Smooth muscle cell (in vitro differentiated cells): Measurements from ENCODE around the gene ITGA3. TPM values are rescaled to one million over a fixed set of nuclear protein-coding genes. Genes with fewer than 3 reads are reported as not detected.
A peak's percentile ranks its signal among the peaks of the same experiment; 100 is the strongest.

ENCODE experiments used
- DNase-seq: peaks from one replicate; lab custom pipeline; 2025; ENCODE audit not compliant: unreplicated experiment; lab: John Stamatoyannopoulos, UW
- H2AFZ ChIP-seq: fragments of 200-600 bp; sonication (generic); 2 replicates; pipeline ENCODE4 v1.6.0; 2016; ENCODE audit warnings: antibody characterized with exemption, low read depth, mild to moderate bottlenecking
- H3F3A ChIP-seq: fragments of 200-600 bp; sonication (generic); 2 replicates; pipeline ENCODE4 v1.6.0; 2017; ENCODE audit warnings: antibody characterized with exemption, low read depth
- H3K27ac ChIP-seq: fragments of 200-600 bp; sonication (generic); 2 replicates; pipeline ENCODE4 v1.5.1; 2016; ENCODE audit warnings: low read depth, mild to moderate bottlenecking
- H3K27me3 ChIP-seq: fragments of 200-600 bp; sonication (generic); 2 replicates; pipeline ENCODE4 v1.6.1; 2016; ENCODE audit warnings: low read depth, mild to moderate bottlenecking
- H3K36me3 ChIP-seq: fragments of 200-600 bp; sonication (generic); 2 replicates; pipeline ENCODE4 v1.5.1; 2016; ENCODE audit warnings: low read depth
- H3K4me1 ChIP-seq: fragments of 200-600 bp; sonication (generic); 2 replicates; pipeline ENCODE4 v1.5.1; 2016; ENCODE audit warnings: low read depth
- H3K4me2 ChIP-seq: fragments of 200-600 bp; sonication (generic); 2 replicates; pipeline ENCODE4 v1.6.0; 2016; ENCODE audit warnings: mild to moderate bottlenecking
- H3K4me3 ChIP-seq: fragments of 200-600 bp; sonication (generic); 2 replicates; pipeline ENCODE4 v1.5.1; 2016; ENCODE audit warnings: mild to moderate bottlenecking
- H3K79me2 ChIP-seq: fragments of 200-600 bp; sonication (generic); 2 replicates; pipeline ENCODE4 v1.6.0; 2016; ENCODE audit warnings: low read depth, mild to moderate bottlenecking
- H3K9ac ChIP-seq: fragments of 200-600 bp; sonication (generic); 2 replicates; pipeline ENCODE4 v1.6.0; 2016; ENCODE audit warnings: low read depth
- H3K9me3 ChIP-seq: fragments of 200-600 bp; sonication (generic); replicated peaks from 2 replicates; pipeline ENCODE4 v1.5.1; 2016; ENCODE audit warnings: low read depth
- H4K20me1 ChIP-seq: fragments of 200-600 bp; sonication (generic); 2 replicates; pipeline ENCODE4 v1.6.0; 2016; ENCODE audit warnings: low read depth
- WGBS: methylation state at CpG from one replicate; pipeline ENCODE4 v1.1.7; 2016; ENCODE audit warnings: low lambda C conversion rate; 5-methylcytosine and 5-hydroxymethylcytosine counted together
- polyA plus RNA-seq: library from polyadenylated mRNA; unstranded; fragments of >200 nt; fragmentation: Nextera tagmentation; extraction: Ambion mirVana; gene quantifications from 2 replicates; pipeline ENCODE4 v1.2.1, GENCODE V29; 2016
- total RNA-seq: library from RNA; depleted of rRNA; stranded (reverse); fragments of >200 nt; gene quantifications from 2 replicates; pipeline ENCODE4 v1.2.3, GENCODE V29; 2014
- TF ChIP-seq, protein P1 (sequence below): fragments of 200-600 bp; sonication (generic); IDR thresholded peaks from 2 replicates; pipeline ENCODE4 v1.5.1; 2017; ENCODE audit warnings: borderline replicate concordance, mild to moderate bottlenecking, antibody characterized with exemption; ENCODE audit not compliant: insufficient read depth, poor library complexity, severe bottlenecking

Gene ITGA3
- total and polyA plus RNA-seq, 2 experiments from 2014 or later: 30.0 to 44.7 TPM

DNA sequence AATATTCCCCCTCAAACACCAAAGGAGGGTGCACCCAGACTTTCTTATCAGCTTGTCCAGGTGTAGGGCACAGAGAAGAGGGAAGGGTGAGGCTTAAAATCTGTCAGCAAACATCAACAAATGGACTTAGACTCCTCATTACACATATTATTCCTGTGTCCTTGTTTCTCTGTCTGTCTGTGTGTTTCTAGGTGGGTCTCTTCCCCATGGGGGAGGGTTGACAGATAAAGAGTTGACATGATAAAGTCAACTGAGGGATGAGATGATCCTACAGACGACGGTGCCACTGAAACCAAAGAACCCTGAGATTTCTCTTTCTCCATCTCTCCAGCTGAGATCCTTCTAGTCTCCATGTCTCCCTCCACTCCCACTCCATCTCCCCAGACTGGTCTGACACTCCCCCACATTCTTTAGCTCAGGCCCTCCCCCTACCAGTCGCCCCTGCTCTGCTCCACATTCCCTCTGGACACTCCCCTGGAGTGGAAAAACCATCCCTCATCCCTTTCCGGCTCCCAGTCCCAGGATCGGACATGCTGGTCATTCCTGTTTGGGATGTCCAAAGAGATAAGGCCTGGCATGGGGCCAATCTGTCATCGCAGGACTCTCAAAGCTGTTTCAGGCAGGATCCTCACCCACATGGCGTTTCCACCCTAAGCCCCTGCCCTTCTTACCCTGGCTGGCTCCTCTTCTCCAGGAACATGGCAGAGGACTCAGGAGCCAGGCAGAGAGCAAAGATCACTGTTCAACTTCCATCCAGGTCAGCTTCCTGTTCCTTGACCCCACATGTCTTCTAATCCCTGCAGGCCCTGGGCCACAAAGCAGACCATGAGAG lies 2.9 kb upstream of the ITGA3 start:
- WGBS: 22% methylated on average over 7 of the region's 7 CpGs
- Histone ChIP-seq H3K4me2 (peak overlapping the region; percentile 62), H3F3A (peaks cover 14% of the 10 kb centered on the region), H3K36me3 (no peaks in the 10 kb centered on the region), H3K4me1 (peaks cover 33% of the 10 kb centered on the region), H3K27ac (peak overlapping the region; percentile 73), H2AFZ (peak overlapping the region; percentile 21), H3K9ac (peak overlapping the region; percentile 7), H3K79me2 (peaks cover 12% of the 10 kb centered on the region), H3K9me3 (no peaks in the 10 kb centered on the region), H3K4me3 (no peak overlapping the region), H4K20me1 (peaks cover 8% of the 10 kb centered on the region), H3K27me3 (no peaks in the 10 kb centered on the region)
- TF ChIP-seq, protein P1, sequence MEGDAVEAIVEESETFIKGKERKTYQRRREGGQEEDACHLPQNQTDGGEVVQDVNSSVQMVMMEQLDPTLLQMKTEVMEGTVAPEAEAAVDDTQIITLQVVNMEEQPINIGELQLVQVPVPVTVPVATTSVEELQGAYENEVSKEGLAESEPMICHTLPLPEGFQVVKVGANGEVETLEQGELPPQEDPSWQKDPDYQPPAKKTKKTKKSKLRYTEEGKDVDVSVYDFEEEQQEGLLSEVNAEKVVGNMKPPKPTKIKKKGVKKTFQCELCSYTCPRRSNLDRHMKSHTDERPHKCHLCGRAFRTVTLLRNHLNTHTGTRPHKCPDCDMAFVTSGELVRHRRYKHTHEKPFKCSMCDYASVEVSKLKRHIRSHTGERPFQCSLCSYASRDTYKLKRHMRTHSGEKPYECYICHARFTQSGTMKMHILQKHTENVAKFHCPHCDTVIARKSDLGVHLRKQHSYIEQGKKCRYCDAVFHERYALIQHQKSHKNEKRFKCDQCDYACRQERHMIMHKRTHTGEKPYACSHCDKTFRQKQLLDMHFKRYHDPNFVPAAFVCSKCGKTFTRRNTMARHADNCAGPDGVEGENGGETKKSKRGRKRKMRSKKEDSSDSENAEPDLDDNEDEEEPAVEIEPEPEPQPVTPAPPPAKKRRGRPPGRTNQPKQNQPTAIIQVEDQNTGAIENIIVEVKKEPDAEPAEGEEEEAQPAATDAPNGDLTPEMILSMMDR: no peak
- no peak for DNase-seq

DNA sequence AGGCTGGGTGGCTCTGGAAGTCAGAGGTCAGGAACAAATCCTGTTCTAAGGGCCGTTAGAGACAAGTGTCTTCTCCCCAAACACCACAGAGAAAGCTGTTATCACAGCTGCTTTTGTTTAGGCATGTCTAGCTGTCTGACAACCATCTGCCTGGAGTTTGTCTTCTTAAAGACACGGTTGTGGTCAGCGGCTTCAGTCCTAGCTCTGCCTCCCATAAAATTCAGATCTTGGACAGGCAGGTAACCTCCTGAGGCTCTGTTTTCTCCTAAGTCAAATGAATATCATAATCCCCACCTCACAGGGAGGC lies 2.3 kb upstream of the ITGA3 start:
- 5% methylated on average over 3 of the region's 3 CpGs for WGBS
- H3K4me1 ChIP-seq: peaks cover 33% of the 10 kb centered on the region
- H3K27me3 ChIP-seq: no peaks in the 10 kb centered on the region
- TF ChIP-seq, protein P1: no peak
- H3K79me2 ChIP-seq: peaks cover 14% of the 10 kb centered on the region
- H2AFZ ChIP-seq: peak overlapping the region; percentile 21
- no peak overlapping the region for H3K4me3 ChIP-seq
- H3K9ac ChIP-seq: peak overlapping the region; percentile 7
- H3K9me3 ChIP-seq: no peaks in the 10 kb centered on the region
- H3K4me2 ChIP-seq: peak overlapping the region; percentile 62
- H3F3A ChIP-seq: peaks cover 17% of the 10 kb centered on the region
- DNase-seq: no peak
- no peaks in the 10 kb centered on the region for H3K36me3 ChIP-seq
- H4K20me1 ChIP-seq: peaks cover 8% of the 10 kb centered on the region
- peak overlapping the region; percentile 73 for H3K27ac ChIP-seq

DNA sequence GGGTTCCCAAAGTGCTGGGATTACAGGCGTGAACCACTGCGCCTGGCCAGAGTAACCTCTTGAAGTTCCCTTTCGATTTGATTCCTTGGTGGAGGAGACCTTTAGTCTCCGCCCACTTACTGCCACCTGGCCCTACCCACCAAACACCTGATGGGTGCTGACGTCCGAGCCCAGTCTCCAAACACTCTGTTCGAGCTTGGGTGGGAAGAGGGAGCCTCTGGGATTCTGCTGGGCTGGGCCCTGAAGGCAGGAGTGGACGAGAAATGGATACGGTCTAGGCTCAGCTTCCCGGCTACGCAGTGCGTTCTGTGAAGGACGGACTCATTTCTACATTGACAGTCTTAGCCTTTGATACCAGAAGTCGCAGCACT lies 870 bp upstream of the ITGA3 start:
- peaks cover 16% of the 10 kb centered on the region for H4K20me1 ChIP-seq
- peak overlapping the region; percentile 37 for H3K9ac ChIP-seq
- TF ChIP-seq, protein P1: no peak
- no peaks in the 10 kb centered on the region for H3K36me3 ChIP-seq
- H3K79me2 ChIP-seq: peaks cover 15% of the 10 kb centered on the region
- H3K4me3 ChIP-seq: peak overlapping the region; percentile 76
- H3F3A ChIP-seq: peaks cover 25% of the 10 kb centered on the region
- H3K27ac ChIP-seq: peak overlapping the region; percentile 62
- peak overlapping the region; percentile 94 for H3K4me2 ChIP-seq
- 12% methylated on average over 14 of the region's 14 CpGs for WGBS
- H3K27me3 ChIP-seq: no peaks in the 10 kb centered on the region
- H3K9me3 ChIP-seq: no peaks in the 10 kb centered on the region
- H3K4me1 ChIP-seq: peaks cover 38% of the 10 kb centered on the region
- DNase-seq: no peak
- H2AFZ ChIP-seq: peak overlapping the region; percentile 70
